ENCODE measurements around the gene TXNL1. TPM values are rescaled to one million over a fixed set of nuclear protein-coding genes. Genes with fewer than 3 reads are reported as not detected.
"Not testable (repeated sequence)": the region's sequence is repeated elsewhere in the genome, so short reads cannot be mapped to it uniquely, and the experiment has no call there.

The TXNL1 gene
- 100 to 1,000 TPM in 6 of 10 donors, 10 to 100 TPM in 4; 92.8 to 131 (median 110) TPM for polyA plus RNA-seq (ENCODE audit: insufficient read length in 10 of 10)
- long read RNA-seq, donor 1, full-length matches to known transcripts: 39 of 61 reads
- long read RNA-seq, donor 1, partial matches to known transcripts: 11 of 61 reads
- long read RNA-seq, donor 1, other reads (novel, unspliced or antisense): 11 of 61 reads
- long read RNA-seq, donor 2, full-length matches to known transcripts: 19 of 50 reads
- long read RNA-seq, donor 2, partial matches to known transcripts: 21 of 50 reads
- long read RNA-seq, donor 2, other reads (novel, unspliced or antisense): 10 of 50 reads
- long read RNA-seq, donor 3: 0 reads
- long read RNA-seq, donor 4, full-length matches to known transcripts: 13 of 19 reads
- long read RNA-seq, donor 4, partial matches to known transcripts: 6 of 19 reads
- long read RNA-seq, donor 4, other reads (novel, unspliced or antisense): 0 of 19 reads
- long read RNA-seq, donor 5, full-length matches to known transcripts: 37 of 73 reads
- long read RNA-seq, donor 5, partial matches to known transcripts: 36 of 73 reads
- long read RNA-seq, donor 5, other reads (novel, unspliced or antisense): 0 of 73 reads
- long read RNA-seq, donor 6, full-length matches to known transcripts: 34 of 75 reads
- long read RNA-seq, donor 6, partial matches to known transcripts: 41 of 75 reads
- long read RNA-seq, donor 6, other reads (novel, unspliced or antisense): 0 of 75 reads
- long read RNA-seq, donor 7, full-length matches to known transcripts: 16 of 23 reads
- long read RNA-seq, donor 7, partial matches to known transcripts: 7 of 23 reads
- long read RNA-seq, donor 7, other reads (novel, unspliced or antisense): 0 of 23 reads
- long read RNA-seq, donor 8, full-length matches to known transcripts: 16 of 26 reads
- long read RNA-seq, donor 8, partial matches to known transcripts: 10 of 26 reads
- long read RNA-seq, donor 8, other reads (novel, unspliced or antisense): 0 of 26 reads
- long read RNA-seq, donor 9, full-length matches to known transcripts: 3 of 3 reads
- long read RNA-seq, donor 9, partial matches to known transcripts: 0 of 3 reads
- long read RNA-seq, donor 9, other reads (novel, unspliced or antisense): 0 of 3 reads

GRCh38 chr18:56638232-56639103 lies at the start of gene TXNL1:
Gene TXNL1 (minus strand): TSS chr18:56638592. CDS start chr18:56638440, 152 bp downstream.
- DNase-seq: peak; percentile 99 to 100 (median 100)

DNA sequence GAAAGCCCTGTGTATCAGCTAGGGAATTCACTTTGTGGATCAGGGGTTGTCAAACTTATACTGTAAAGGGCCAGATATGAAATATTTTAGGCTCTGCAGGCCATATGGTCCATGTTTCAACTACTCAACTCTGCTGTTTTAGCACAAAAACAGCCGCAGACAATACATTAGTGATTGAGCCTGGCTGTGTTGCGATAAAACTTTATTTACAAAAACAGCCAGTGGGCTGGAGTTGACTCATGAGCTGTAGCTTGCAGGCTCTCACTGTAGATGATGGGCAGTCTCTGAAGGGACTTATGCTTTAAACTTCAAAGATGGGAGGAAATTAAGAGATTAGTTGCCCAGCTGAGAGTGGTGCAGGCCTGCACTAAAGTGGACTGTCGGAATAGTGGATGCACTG lies 45.9 kb upstream of the TXNL1 start:
- no peak for DNase-seq

- DNase-seq: no peak
Observed at GRCh38 chr18:56678836-56679565, 40.6 kb upstream of the TXNL1 start.

DNA sequence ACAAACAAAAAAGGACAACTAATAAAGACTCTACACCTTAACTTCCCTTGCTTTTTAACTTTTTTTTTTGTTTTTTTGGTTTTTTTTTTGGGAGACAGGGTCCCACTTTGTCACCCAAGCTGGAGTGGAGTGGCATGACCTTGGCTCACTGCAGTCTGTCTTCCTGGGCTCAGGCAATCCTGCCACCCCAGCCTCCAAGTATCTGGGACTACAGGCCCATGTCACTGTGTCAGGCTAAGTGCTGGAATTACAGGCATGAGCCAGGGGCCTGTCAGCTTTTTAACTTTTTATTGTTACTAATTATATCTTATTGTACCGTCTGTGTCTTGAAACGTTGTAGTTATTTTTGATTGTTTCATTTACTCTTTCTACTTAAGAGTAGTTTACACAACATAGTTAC lies 38.2 kb upstream of the TXNL1 start:
- no peak for DNase-seq

DNA sequence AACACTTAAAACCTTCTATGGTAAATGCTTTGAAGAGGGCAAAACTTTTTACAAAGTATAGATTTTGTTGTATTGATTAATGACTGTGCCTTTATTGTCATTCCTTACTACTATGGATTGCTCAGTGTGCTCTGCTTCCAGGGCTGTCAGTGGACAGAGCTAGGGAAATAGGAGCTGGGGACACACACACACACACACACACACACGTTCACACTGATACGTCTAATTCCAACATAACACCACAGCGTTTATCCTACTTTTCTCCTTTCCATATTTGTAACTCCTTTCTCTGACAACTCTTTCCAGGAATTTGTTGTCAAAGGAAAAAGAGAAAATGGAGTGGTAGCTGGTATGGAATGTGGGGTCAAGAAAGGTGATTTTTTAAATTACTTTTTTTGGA lies 34.6 kb upstream of the TXNL1 start:
- no peak for DNase-seq

GRCh38 chr18:56672391-56672790 lies 34.0 kb upstream of the TXNL1 start:
- DNase-seq: no peak

DNA sequence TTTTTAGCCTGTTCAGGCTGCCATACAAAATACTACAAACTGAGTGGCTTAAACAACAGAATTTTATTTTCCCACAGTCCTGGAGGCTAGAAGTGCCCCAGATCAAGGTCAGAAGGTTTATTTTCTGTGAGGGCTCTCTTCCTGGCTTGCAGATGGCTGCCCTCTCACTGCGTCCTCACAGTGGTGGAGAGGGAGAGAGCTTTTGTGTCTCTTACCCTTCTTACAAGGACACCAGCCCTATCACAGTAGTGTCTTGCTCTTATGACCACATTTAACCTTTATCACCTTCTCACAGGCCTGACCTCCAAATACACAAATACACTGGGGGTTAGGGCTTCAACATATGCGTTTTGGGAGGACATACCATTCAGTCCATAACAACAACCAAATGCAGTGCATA lies 24.5 kb upstream of the TXNL1 start:
- no peak for DNase-seq

- DNase-seq: no peak
Observed at GRCh38 chr18:56662502-56662901, 24.1 kb upstream of the TXNL1 start.

- no peak for DNase-seq
Observed at GRCh38 chr18:56662063-56662408, 23.6 kb upstream of the TXNL1 start.

DNA sequence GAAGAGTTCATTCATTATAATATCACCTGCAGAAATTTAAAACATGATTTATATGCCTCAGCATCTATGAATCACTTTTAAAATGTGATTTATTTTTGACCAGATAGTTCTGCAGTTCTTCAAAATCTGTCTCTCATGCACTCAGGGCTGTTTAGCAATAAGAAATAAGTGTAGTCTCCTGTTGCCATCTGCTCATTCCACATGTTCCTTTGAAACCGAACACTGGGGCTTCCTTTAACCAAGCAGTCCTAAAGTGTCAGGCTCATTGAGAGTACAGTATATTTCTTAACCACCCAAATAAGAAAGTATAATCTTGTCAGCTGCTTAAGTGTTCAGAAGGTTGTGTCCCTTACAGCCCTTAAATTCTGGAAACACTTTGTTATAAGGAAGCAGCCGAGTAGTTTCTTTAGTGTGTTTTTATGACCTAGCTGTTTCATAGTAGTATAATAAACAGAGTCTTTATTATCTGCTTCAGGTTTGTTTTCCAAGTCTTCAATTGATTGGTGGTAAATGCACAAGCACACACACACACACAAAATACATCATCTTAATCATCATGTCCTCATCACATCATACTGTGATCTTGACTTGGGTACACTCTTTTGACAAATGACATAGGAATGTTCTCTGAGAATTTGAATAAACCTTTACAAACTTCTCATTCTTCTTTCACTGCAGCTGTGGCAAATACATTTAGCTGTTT lies 23.1 kb upstream of the TXNL1 start:
- DNase-seq: no peak

DNA sequence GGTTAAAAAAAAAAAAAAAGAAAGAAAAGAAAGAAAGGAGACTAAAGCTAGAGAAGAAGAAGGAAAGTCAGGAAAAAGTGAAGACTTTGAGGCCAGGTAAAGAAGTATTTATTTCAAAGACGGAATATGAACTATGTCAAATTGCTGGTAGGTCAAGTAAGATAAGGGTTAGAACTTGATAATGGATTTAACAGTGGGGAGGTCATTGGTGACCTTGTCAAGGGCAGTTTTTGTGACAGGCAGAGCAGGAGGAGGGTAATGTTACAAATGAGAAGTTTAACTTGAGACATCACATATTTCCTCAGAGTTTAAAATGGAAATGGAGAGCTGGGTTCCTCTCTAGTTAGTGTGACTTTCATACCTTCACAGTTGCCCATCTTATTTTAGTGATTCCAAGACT lies 22.3 kb upstream of the TXNL1 start:
- DNase-seq: no peak

DNA sequence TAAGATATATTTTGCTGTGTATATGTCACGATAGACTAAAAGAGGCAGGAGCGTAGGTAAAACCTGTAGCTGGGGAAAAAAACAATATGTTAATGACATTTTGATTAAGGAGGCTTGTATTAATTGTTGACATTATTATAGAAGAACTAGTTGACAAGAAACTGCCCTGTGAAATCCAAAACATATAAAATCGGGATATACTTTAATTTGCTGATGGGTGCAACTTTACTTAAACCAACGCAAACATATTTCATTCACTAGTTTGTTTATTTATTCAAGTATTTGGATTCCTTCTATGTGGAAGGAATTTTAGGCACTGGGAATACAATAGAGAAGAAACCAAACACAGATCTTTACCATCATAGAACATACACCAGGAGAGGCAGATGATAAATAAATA lies 20.7 kb upstream of the TXNL1 start:
- no peak for DNase-seq

DNA sequence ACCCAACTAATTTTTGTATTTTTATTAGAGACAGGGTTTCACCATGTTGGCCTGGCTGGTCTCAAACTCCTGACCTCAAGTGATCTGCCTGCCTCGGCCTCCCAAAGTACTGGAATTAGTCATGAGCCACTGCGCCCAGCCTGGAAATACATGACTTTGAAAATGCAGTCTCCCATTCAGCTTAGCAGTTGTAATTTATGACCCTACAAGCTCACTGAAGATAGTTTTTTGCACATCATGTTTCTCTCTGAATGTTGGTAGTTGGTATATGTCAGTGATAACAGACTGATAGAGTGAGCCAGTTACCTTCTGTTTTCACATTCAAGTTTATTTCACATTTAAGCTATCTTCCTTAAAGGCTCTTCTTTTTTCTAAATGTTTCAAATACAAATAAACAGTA lies 19.9 kb upstream of the TXNL1 start:
- no peak for DNase-seq

- DNase-seq: not testable (repeated sequence)
Observed at GRCh38 chr18:56654280-56654679, 15.9 kb upstream of the TXNL1 start.

DNA sequence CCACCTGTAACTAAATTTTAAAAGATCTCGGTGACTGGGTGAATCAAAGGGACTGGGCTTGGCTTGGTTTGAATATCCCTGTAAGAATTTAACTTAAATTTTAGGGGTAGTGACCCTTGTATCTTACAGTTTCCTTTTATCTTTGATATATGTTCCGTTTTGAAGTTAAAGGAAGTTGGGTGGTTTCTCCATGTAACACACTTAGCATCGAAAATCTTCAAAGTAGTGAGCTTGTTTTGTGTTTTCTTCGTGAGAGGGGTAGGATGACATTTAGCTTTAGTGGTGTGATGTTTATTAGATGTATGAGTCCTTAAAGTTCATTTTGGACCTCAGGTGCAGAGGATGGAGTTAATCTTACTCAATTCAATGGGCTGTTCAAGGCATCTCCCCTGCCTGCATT lies 14.4 kb upstream of the TXNL1 start:
- DNase-seq: no peak

DNA sequence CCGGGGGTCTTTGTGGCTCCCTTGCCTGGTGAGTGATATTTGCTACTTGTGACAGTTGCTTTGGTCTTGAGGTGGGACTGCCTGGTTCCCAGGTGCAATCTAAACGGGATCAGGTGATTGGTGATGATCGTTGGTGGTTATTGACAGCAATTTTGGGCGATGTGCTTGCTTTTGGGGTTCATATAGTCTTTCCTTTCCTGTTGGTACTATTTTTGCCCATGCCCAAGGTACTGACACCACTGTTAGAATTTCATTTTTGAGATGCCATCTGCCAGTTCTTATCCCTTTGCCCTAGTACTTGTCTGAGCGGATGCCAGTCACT lies 13.3 kb upstream of the TXNL1 start:
- DNase-seq: no peak

DNA sequence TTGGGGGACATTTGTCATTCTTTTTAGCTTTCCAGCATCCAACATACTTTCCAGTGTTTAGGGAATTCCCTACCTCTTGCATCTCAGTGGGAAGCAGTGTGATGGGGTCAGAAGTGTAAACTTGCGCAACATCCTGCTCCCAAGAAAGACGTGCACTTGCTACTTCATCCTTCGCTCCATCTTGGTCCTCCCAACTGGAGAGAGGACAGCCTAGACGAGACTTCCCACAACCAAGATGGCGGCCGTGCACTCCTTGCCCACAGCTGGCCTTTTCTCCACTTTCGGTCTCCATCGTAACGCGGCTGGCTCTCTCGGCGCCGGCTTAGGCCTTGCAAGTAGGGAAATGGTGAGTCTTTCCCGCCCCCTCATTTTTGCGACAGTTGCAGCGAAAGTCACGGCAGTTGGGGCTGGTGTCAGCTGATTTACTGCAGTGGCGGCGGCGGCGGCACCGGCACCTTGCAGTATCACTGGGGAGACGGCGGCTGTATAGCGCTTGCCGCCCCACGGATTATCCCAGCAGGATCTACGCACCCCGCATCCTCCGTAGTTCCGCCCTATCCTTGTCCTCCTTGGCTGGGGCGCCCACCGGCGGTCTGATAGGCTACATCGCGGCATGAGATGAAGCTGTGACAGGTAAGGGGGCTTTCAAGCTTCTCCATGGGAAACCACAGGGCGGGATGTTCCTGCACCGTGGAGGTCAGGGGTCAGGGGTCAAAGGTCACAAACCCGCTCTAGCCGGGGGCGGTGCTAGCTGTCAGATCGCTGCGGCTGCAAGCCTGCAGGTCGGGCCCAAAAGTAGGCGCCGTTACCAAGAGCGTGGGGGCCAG lies 12.8 kb upstream of the TXNL1 start, which contains the start of gene WDR7:
TSS of gene WDR7 (plus strand) at position 416 of the 827 bp plus-strand sequence. CDS start 21,157 bp downstream, outside the sequence.
- peak; percentile 97 to 99 (median 98) for DNase-seq

DNA sequence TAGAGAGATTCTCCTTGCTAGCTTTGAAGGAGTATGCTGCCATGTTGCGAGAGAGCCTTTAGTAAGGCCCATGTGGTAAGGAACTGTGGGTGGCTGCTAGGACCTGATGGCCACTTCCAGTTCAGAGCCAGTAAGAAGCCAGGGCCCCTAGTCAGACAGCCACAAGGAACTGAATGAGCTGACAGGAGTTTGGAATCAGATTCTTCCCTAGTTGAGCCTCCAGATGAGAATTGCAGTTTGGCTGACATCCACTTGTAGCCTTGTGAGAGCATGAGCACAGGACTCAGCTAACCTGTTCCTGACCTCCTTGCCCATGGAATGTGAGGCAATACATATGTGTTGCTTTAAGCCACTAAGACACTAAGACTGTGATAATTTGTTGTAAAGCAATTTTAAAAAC lies 11.6 kb upstream of the TXNL1 start:
- no peak for DNase-seq

All from muscle of back (tissue), 13 donors.